ENCODE data around the gene AKAIN1. TPM values are rescaled to one million over a fixed set of nuclear protein-coding genes. Genes with fewer than 3 reads are reported as not detected.

AKAIN1 gene
- polyA plus RNA-seq, 1 of the 3 experiments (the other 2 are of a cell fraction), result not detected

DNA sequence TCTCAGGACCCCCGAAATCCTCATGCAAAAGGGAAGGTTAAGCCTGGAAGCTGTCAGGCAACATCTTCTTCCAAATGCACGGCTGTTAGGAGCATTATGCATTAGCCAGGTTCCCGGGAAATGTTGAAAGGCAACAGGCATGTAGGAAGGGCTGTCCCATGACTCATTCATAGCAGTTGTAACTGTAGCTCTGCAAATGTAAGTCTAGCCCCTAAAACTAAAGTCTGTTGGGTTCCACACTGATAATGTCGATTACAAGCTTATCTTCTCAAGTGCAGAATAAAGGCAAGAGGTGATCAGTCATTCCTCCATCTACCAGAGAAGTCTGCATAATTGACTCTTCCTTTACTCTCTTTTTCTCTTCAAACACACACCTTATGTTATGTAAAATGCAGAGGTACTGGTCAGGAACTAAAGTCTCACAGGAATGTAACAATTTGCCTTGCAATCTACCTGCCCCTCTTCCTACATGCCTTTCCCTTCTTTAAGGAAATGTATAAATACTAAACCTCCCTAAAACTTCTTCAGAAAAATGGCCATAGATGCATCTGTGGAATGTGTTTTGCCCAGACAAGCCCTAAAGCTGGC is 99.8 kb downstream of the AKAIN1 start:
- Histone ChIP-seq H4K20me1 (ENCODE audit: insufficient read depth) (no peaks in the 10 kb centered on the region), H3K4me2 (no peak overlapping the region), H3K9me2 (no peaks in the 10 kb centered on the region), H3K79me2 (ENCODE audit: insufficient read depth) (no peaks in the 10 kb centered on the region), H3K9me3 (no peaks in the 10 kb centered on the region), H3K27me3 (ENCODE audit: insufficient read depth) (no peaks in the 10 kb centered on the region), H2AFZ (ENCODE audit: low read depth) (no peak overlapping the region), H3K4me3 (ENCODE audit: low read depth in 2 of 2, low read length in 1 of 2) (no peak overlapping the region), H3F3A (replicated peaks; ENCODE audit: insufficient read depth) (no peaks in the 10 kb centered on the region), H3K27ac (ENCODE audit: low read depth in 2 of 2, low read length in 1 of 2) (no peak overlapping the region), H3K36me3 (replicated peaks in 1 of 2; ENCODE audit: control insufficient read depth in 1 of 2, insufficient read depth in 2 of 2, low read length in 1 of 2) (no peaks in the 10 kb centered on the region), H3K4me1 (ENCODE audit: control insufficient read depth in 1 of 2, insufficient read depth in 2 of 2, low read depth in 1 of 2, low read length in 1 of 2) (no peaks in the 10 kb centered on the region), H3K9ac (no peak overlapping the region)
- 5% methylated on average over 4 of the region's 4 CpGs for WGBS (ENCODE audit: low lambda C conversion rate)
- TF ChIP-seq EP300 (IDR thresholded peaks at IDR 0.05; ENCODE audit: borderline replicate concordance in 1 of 2, low read depth in 1 of 2, low read length in 1 of 2) (no peak), FOXM1 (IDR thresholded peaks at IDR 0.05; ENCODE audit: low read depth) (no peak), GABPA (IDR thresholded peaks at IDR 0.05; ENCODE audit: low read depth) (no peak), GATA2 (CRISPR knock-in tag; IDR thresholded peaks at IDR 0.05) (no peak), NRF1 (IDR thresholded peaks at IDR 0.05; ENCODE audit: low read depth, low read length) (no peak), TCF12 (IDR thresholded peaks at IDR 0.05) (no peak), FOSL2 (IDR thresholded peaks at IDR 0.05; ENCODE audit: borderline replicate concordance, low read depth) (no peak), RCOR1 (IDR thresholded peaks at IDR 0.05; ENCODE audit: low read length) (no peak), NFIC (IDR thresholded peaks at IDR 0.05; ENCODE audit: borderline replicate concordance) (no peak), YY1 (IDR thresholded peaks at IDR 0.05; ENCODE audit: low read depth) (no peak), TEAD4 (IDR thresholded peaks at IDR 0.05; ENCODE audit: borderline replicate concordance, insufficient read depth) (no peak), POLR2AphosphoS5 (IDR thresholded peaks at IDR 0.05; ENCODE audit: low read depth, low read length) (no peak), TAF1 (IDR thresholded peaks at IDR 0.05; ENCODE audit: borderline replicate concordance, low read depth, low read length) (no peak), RFX5 (IDR thresholded peaks at IDR 0.05; ENCODE audit: low read length) (no peak)
- TF ChIP-seq, protein P1, sequence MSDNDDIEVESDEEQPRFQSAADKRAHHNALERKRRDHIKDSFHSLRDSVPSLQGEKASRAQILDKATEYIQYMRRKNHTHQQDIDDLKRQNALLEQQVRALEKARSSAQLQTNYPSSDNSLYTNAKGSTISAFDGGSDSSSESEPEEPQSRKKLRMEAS (IDR thresholded peaks at IDR 0.05; ENCODE audit: low read depth), result no peak
- TF ChIP-seq, protein P2, sequence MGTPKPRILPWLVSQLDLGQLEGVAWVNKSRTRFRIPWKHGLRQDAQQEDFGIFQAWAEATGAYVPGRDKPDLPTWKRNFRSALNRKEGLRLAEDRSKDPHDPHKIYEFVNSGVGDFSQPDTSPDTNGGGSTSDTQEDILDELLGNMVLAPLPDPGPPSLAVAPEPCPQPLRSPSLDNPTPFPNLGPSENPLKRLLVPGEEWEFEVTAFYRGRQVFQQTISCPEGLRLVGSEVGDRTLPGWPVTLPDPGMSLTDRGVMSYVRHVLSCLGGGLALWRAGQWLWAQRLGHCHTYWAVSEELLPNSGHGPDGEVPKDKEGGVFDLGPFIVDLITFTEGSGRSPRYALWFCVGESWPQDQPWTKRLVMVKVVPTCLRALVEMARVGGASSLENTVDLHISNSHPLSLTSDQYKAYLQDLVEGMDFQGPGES (IDR thresholded peaks at IDR 0.05; ENCODE audit: low read depth, low read length), result no peak
- TF ChIP-seq, protein P3, sequence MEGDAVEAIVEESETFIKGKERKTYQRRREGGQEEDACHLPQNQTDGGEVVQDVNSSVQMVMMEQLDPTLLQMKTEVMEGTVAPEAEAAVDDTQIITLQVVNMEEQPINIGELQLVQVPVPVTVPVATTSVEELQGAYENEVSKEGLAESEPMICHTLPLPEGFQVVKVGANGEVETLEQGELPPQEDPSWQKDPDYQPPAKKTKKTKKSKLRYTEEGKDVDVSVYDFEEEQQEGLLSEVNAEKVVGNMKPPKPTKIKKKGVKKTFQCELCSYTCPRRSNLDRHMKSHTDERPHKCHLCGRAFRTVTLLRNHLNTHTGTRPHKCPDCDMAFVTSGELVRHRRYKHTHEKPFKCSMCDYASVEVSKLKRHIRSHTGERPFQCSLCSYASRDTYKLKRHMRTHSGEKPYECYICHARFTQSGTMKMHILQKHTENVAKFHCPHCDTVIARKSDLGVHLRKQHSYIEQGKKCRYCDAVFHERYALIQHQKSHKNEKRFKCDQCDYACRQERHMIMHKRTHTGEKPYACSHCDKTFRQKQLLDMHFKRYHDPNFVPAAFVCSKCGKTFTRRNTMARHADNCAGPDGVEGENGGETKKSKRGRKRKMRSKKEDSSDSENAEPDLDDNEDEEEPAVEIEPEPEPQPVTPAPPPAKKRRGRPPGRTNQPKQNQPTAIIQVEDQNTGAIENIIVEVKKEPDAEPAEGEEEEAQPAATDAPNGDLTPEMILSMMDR (IDR thresholded peaks at IDR 0.05), result no peak
- POLR2A ChIA-PET, result no interaction called here
- CTCF ChIA-PET, result interaction anchor here (0.7 to 0.8 kb wide), 2 partner anchors 18 to 301 kb away, joined by 3 read pairs; no protein-coding TSS in a partner anchor
- DNase-seq, result no peak
